ENCODE measurements around the gene TMED10. TPM values are rescaled to one million over a fixed set of nuclear protein-coding genes. Genes with fewer than 3 reads are reported as not detected.

The TMED10 gene
- total RNA-seq, 1 experiment from 2014 or later, result 253 TPM

DNA sequence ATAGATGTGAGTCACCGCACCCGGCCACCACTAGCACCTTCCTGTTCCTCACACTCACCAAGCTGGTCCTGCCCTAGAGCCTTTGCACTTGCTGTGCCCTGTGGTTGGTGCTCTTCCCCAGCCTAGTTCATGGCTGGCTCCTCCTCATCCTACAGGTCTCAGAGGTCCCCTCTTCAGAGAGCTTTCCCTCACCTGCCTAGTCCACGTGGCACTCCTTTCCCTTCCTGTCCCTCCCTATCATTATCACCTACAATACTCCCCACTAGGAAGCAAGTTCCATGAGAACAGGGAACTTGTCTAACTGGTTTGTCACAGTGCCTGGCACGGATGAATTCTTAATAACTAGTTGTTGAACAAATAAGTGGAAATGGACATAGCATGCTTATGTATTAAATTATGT lies 24.0 kb upstream of the TMED10 start:
- no peaks in the 10 kb centered on the region for H3K9me2 ChIP-seq (replicated peaks; ENCODE audit: low read length)
- no peaks in the 10 kb centered on the region for H3K27me3 ChIP-seq (ENCODE audit: low read length)
- CTCF ChIA-PET, result no interaction called here
- no peak overlapping the region for H2AFZ ChIP-seq (ENCODE audit: low read length)
- H3K27ac ChIP-seq (ENCODE audit: low read length), result peak overlapping the region; percentile 59
- H3K9me3 ChIP-seq (ENCODE audit: low read length), result no peaks in the 10 kb centered on the region
- no peaks in the 10 kb centered on the region for H3K36me3 ChIP-seq (ENCODE audit: low read depth, low read length)
- TF ChIP-seq, protein P1, sequence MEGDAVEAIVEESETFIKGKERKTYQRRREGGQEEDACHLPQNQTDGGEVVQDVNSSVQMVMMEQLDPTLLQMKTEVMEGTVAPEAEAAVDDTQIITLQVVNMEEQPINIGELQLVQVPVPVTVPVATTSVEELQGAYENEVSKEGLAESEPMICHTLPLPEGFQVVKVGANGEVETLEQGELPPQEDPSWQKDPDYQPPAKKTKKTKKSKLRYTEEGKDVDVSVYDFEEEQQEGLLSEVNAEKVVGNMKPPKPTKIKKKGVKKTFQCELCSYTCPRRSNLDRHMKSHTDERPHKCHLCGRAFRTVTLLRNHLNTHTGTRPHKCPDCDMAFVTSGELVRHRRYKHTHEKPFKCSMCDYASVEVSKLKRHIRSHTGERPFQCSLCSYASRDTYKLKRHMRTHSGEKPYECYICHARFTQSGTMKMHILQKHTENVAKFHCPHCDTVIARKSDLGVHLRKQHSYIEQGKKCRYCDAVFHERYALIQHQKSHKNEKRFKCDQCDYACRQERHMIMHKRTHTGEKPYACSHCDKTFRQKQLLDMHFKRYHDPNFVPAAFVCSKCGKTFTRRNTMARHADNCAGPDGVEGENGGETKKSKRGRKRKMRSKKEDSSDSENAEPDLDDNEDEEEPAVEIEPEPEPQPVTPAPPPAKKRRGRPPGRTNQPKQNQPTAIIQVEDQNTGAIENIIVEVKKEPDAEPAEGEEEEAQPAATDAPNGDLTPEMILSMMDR (conservative IDR thresholded peaks at IDR 0.05; ENCODE audit: low read depth, low read length), result no peak
- TF ChIP-seq EZH2phosphoT487 (IDR thresholded peaks at IDR 0.05; ENCODE audit: borderline replicate concordance, low read length) (no peak), EZH2 (IDR thresholded peaks at IDR 0.05; ENCODE audit: low read length, unreplicated experiment) (no peak)
- peaks cover 15% of the 10 kb centered on the region for H3K4me1 ChIP-seq (ENCODE audit: insufficient read depth, low read length)
- no TSS peak for BruUV-seq (replicated peaks)
- no peaks in the 10 kb centered on the region for H3K79me2 ChIP-seq (ENCODE audit: low read length)
- no peaks in the 10 kb centered on the region for H3F3A ChIP-seq (ENCODE audit: low read length, unreplicated experiment)
- intact Hi-C loops (cut with micrococcal nuclease), result no loop called here
- no peak overlapping the region for H3K4me3 ChIP-seq (ENCODE audit: low read length)
- peak; percentile 69 for ATAC-seq
- H3K4me2 ChIP-seq (ENCODE audit: low read length), result peak overlapping the region; percentile 24
- H4K20me1 ChIP-seq (ENCODE audit: low read length), result no peaks in the 10 kb centered on the region
- no peak overlapping the region for H3K9ac ChIP-seq (ENCODE audit: low read length)
- DNase-seq, result peak; percentile 95
- POLR2A ChIA-PET (ENCODE audit: unreplicated experiment), result no interaction called here

DNA sequence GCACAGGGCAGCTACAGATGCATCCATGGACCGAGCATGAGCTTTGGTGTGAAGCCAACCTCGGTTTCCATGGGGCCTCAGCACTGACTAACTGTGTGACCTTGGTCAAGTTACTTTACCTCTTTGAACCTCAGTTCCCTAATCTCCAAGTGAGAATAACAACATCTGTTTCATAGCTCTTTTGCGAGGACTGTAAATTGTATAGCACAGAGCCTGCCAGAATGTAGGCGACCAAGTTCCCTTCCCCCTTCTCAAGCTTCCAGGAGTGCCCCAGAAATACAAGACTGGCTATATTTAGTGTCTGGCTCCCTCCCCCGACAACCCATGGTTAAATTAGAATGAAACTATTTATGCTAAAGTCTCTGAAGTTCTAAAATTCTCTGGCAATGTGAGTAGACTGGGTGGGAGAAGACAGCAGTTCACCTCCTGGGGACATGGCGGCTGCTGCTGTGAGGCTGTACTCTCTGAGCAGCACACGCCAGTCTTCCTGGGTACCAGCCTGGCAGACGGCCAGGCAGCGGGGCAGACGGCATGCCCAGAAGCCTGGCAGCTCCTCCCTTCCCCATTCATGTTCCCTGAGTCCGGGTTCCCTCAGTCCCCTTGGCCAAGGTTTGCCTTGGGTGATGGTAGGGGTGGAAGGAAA lies 22.0 kb upstream of the TMED10 start:
- Histone ChIP-seq H3F3A (ENCODE audit: low read length, unreplicated experiment) (no peaks in the 10 kb centered on the region), H4K20me1 (ENCODE audit: low read length) (no peaks in the 10 kb centered on the region), H3K36me3 (ENCODE audit: low read depth, low read length) (no peaks in the 10 kb centered on the region), H3K27ac (ENCODE audit: low read length) (no peak overlapping the region), H3K9me2 (replicated peaks; ENCODE audit: low read length) (no peaks in the 10 kb centered on the region), H3K9ac (ENCODE audit: low read length) (no peak overlapping the region), H3K79me2 (ENCODE audit: low read length) (no peaks in the 10 kb centered on the region), H3K4me2 (ENCODE audit: low read length) (no peak overlapping the region), H3K4me3 (ENCODE audit: low read length) (no peak overlapping the region), H2AFZ (ENCODE audit: low read length) (no peak overlapping the region), H3K4me1 (ENCODE audit: insufficient read depth, low read length) (peaks cover 14% of the 10 kb centered on the region), H3K9me3 (ENCODE audit: low read length) (no peaks in the 10 kb centered on the region), H3K27me3 (ENCODE audit: low read length) (no peaks in the 10 kb centered on the region)
- DNase-seq (no peak), ATAC-seq (no peak)
- intact Hi-C loops (cut with micrococcal nuclease), result no loop called here
- TF ChIP-seq, protein P1 (conservative IDR thresholded peaks at IDR 0.05; ENCODE audit: low read depth, low read length), result no peak
- TF ChIP-seq EZH2phosphoT487 (IDR thresholded peaks at IDR 0.05; ENCODE audit: borderline replicate concordance, low read length), result no peak
- TF ChIP-seq EZH2 (IDR thresholded peaks at IDR 0.05; ENCODE audit: low read length, unreplicated experiment), result no peak
- no TSS peak for BruUV-seq (replicated peaks)
- CTCF ChIA-PET, result no interaction called here
- POLR2A ChIA-PET (ENCODE audit: unreplicated experiment), result no interaction called here

DNA sequence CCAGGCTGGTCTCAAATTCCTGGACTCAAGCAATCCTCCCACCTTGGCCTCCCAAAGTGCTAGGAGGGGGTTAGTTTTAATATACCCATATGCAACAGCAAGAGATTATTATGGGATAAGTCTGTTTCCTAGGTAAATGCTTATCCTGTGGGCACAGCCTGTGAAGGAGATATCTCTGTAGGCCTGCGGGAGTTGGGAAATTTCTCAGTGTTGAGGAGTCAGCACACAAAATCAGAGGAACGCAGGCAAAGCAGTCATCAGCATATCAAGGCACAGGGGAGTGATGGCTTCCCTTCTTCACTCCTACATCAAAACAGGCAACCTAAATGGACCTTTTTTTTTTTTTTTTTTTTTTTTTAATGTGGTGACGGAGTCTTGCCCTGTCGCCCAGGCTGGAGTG lies 20.9 kb upstream of the TMED10 start:
- H2AFZ ChIP-seq (ENCODE audit: low read length), result no peak overlapping the region
- BruUV-seq (replicated peaks), result no TSS peak
- H3K4me2 ChIP-seq (ENCODE audit: low read length), result no peak overlapping the region
- intact Hi-C loops (cut with micrococcal nuclease), result no loop called here
- H3K27me3 ChIP-seq (ENCODE audit: low read length), result no peaks in the 10 kb centered on the region
- no peaks in the 10 kb centered on the region for H3K36me3 ChIP-seq (ENCODE audit: low read depth, low read length)
- no peaks in the 10 kb centered on the region for H3F3A ChIP-seq (ENCODE audit: low read length, unreplicated experiment)
- POLR2A ChIA-PET (ENCODE audit: unreplicated experiment), result no interaction called here
- H3K4me1 ChIP-seq (ENCODE audit: insufficient read depth, low read length), result peaks cover 14% of the 10 kb centered on the region
- DNase-seq (no peak), ATAC-seq (no peak)
- TF ChIP-seq EZH2phosphoT487 (IDR thresholded peaks at IDR 0.05; ENCODE audit: borderline replicate concordance, low read length), result no peak
- TF ChIP-seq, protein P1 (conservative IDR thresholded peaks at IDR 0.05; ENCODE audit: low read depth, low read length), result no peak
- no peak for TF ChIP-seq EZH2 (IDR thresholded peaks at IDR 0.05; ENCODE audit: low read length, unreplicated experiment)
- no peaks in the 10 kb centered on the region for H4K20me1 ChIP-seq (ENCODE audit: low read length)
- CTCF ChIA-PET, result no interaction called here
- H3K9me3 ChIP-seq (ENCODE audit: low read length), result no peaks in the 10 kb centered on the region
- H3K27ac ChIP-seq (ENCODE audit: low read length), result no peak overlapping the region
- no peak overlapping the region for H3K4me3 ChIP-seq (ENCODE audit: low read length)
- H3K79me2 ChIP-seq (ENCODE audit: low read length), result no peaks in the 10 kb centered on the region
- no peaks in the 10 kb centered on the region for H3K9me2 ChIP-seq (replicated peaks; ENCODE audit: low read length)
- H3K9ac ChIP-seq (ENCODE audit: low read length), result no peak overlapping the region
